ENCODE data around the gene FBXO11. TPM values are rescaled to one million over a fixed set of nuclear protein-coding genes. Genes with fewer than 3 reads are reported as not detected.

FBXO11 gene
- total RNA-seq, 2 donors from 2014 or later: 42.7 to 48.4 TPM

DNA sequence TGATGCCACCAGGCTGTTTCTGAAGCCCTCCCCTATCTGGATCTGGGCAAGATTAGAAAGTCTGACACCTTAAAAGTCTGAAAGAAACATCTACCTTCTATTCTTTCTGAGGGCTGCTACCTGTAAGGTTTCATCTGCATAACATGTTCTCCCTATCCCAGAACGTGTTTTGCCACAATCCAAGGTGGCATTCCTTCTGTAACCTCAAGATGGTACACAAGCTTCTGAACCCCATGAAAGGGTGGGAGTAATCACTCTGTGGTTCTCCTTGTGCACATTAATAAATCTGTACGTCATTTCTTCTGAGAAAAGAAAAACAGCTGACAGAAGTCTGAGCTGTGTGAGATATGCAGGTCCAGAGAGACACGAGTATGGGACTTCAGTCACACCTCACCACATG is 165.2 kb downstream of the FBXO11 start:
- H3K4me1 Mint-ChIP-seq (ENCODE audit: low read depth in 2 of 2): no peaks in the 10 kb centered on the region
- no peaks in the 10 kb centered on the region for H3K9me3 Mint-ChIP-seq
- DNase-seq (ENCODE audit: low spot score) (no peak), ATAC-seq (no peak)
- no peak overlapping the region for H3K4me3 Mint-ChIP-seq
- peaks cover 17 to 19% of the 10 kb centered on the region in 2 donors for H3K27me3 Mint-ChIP-seq
- no peak overlapping the region for H3K27ac Mint-ChIP-seq
- no peaks in the 10 kb centered on the region for H3K36me3 Mint-ChIP-seq

Other genes with a start within 250 kb of the FBXO11 start
- gene MSH6, start 123.4 kb downstream of the FBXO11 start, total RNA-seq: 10 to 100 TPM; 62.7 to 81.2 TPM

Measured in natural killer cell treated with Interleukin-12 subunit alpha and Interleukin-12 subunit beta and Interleukin-15 and Interleukin-18, amount 100 ng/mL, for 72 hours (primary cell).